IPS-18a (cell line): Measurements from ENCODE around the gene ARMCX1.
"Not testable (repeated sequence)": the region's sequence is repeated elsewhere in the genome, so short reads cannot be mapped to it uniquely, and the experiment has no call there.

ENCODE experiments used
- H3K27ac ChIP-seq: one replicate; pipeline ENCODE4 v1.5.1; 2013; ENCODE audit warnings: low read length
- H3K27me3 ChIP-seq: one replicate; pipeline ENCODE4 v1.6.1; 2013; ENCODE audit warnings: mild to moderate bottlenecking, low read length; ENCODE audit not compliant: control insufficient read depth, insufficient read depth
- H3K36me3 ChIP-seq: one replicate; pipeline ENCODE4 v1.6.1; 2013; ENCODE audit warnings: low read depth, low read length; ENCODE audit not compliant: control insufficient read depth
- H3K4me1 ChIP-seq: one replicate; pipeline ENCODE4 v1.6.1; 2013; ENCODE audit warnings: low read depth, low read length; ENCODE audit not compliant: control insufficient read depth
- H3K4me3 ChIP-seq: one replicate; pipeline ENCODE4 v1.5.1; 2013; ENCODE audit warnings: low read length
- H3K9ac ChIP-seq: one replicate; pipeline ENCODE4 v1.6.1; 2013; ENCODE audit warnings: mild to moderate bottlenecking, low read length, moderate library complexity
- H3K9me3 ChIP-seq: one replicate; pipeline ENCODE4 v1.6.1; 2013; ENCODE audit warnings: low read depth, low read length; ENCODE audit not compliant: control insufficient read depth

ARMCX1 gene

GRCh38 chrX:101550362-101550750, at the start of gene ARMCX1:
ARMCX1 (plus strand) TSS chrX:101550547; CDS start chrX:101552931, 2,384 bp downstream.
- Histone ChIP-seq H3K4me3 (peak within 1 kb of the TSS; percentile 73), H3K4me1 (no peaks in the 10 kb centered on the region), H3K27ac (no peak within 1 kb of the TSS), H3K27me3 (no peaks in the 10 kb centered on the region), H3K36me3 (no peaks in the 10 kb centered on the region), H3K9me3 (no peaks in the 10 kb centered on the region), H3K9ac (peak within 1 kb of the TSS; percentile 25)

GRCh38 chrX:101502929-101503328, 47.4 kb upstream of the ARMCX1 start:
- H3K36me3 ChIP-seq, H3K4me3 ChIP-seq, H3K9me3 ChIP-seq, H3K4me1 ChIP-seq, H3K27me3 ChIP-seq, H3K27ac ChIP-seq, H3K9ac ChIP-seq: not testable (repeated sequence)

GRCh38 chrX:101507372-101507771, 43.0 kb upstream of the ARMCX1 start:
- Histone ChIP-seq H3K9me3 (no peaks in the 10 kb centered on the region), H3K9ac (no peak overlapping the region), H3K27ac (no peak overlapping the region), H3K4me3 (no peak overlapping the region), H3K36me3 (no peaks in the 10 kb centered on the region), H3K27me3 (no peaks in the 10 kb centered on the region), H3K4me1 (no peaks in the 10 kb centered on the region)

- no peak overlapping the region for H3K9ac ChIP-seq
- no peaks in the 10 kb centered on the region for H3K27me3 ChIP-seq
- no peak overlapping the region for H3K27ac ChIP-seq
- H3K36me3 ChIP-seq, result no peaks in the 10 kb centered on the region
- H3K4me1 ChIP-seq, result no peaks in the 10 kb centered on the region
- no peaks in the 10 kb centered on the region for H3K9me3 ChIP-seq
- H3K4me3 ChIP-seq, result no peak overlapping the region
Observed at GRCh38 chrX:101507986-101508385, 42.4 kb upstream of the ARMCX1 start.

- Histone ChIP-seq H3K9ac (no peak overlapping the region), H3K27ac (no peak overlapping the region), H3K36me3 (no peaks in the 10 kb centered on the region), H3K9me3 (no peaks in the 10 kb centered on the region), H3K4me3 (no peak overlapping the region), H3K27me3 (no peaks in the 10 kb centered on the region), H3K4me1 (no peaks in the 10 kb centered on the region)
Observed at GRCh38 chrX:101530944-101531343, 19.4 kb upstream of the ARMCX1 start.

GRCh38 chrX:101539116-101539515, 11.2 kb upstream of the ARMCX1 start:
- H3K4me1 ChIP-seq, result no peaks in the 10 kb centered on the region
- no peak overlapping the region for H3K9ac ChIP-seq
- no peak overlapping the region for H3K4me3 ChIP-seq
- H3K36me3 ChIP-seq, result no peaks in the 10 kb centered on the region
- no peaks in the 10 kb centered on the region for H3K27me3 ChIP-seq
- H3K9me3 ChIP-seq, result peaks cover 3% of the 10 kb centered on the region
- no peak overlapping the region for H3K27ac ChIP-seq

GRCh38 chrX:101550751-101551379, 518 bp downstream of the ARMCX1 start:
- Histone ChIP-seq H3K9ac (peak overlapping the region; percentile 25), H3K9me3 (no peaks in the 10 kb centered on the region), H3K27ac (no peak overlapping the region)

GRCh38 chrX:101551380-101551767, 1.0 kb downstream of the ARMCX1 start:
- H3K27me3 ChIP-seq, result no peaks in the 10 kb centered on the region
- peak overlapping the region; percentile 25 for H3K9ac ChIP-seq
- no peaks in the 10 kb centered on the region for H3K36me3 ChIP-seq
- no peaks in the 10 kb centered on the region for H3K9me3 ChIP-seq
- no peaks in the 10 kb centered on the region for H3K4me1 ChIP-seq
- peak overlapping the region; percentile 73 for H3K4me3 ChIP-seq
- no peak overlapping the region for H3K27ac ChIP-seq

More at GRCh38 chrX:101550751-101551379, 518 bp downstream of the ARMCX1 start:
- Histone ChIP-seq H3K4me3 (peak overlapping the region; percentile 73), H3K27me3 (no peaks in the 10 kb centered on the region), H3K36me3 (no peaks in the 10 kb centered on the region), H3K4me1 (no peaks in the 10 kb centered on the region)

GRCh38 chrX:101552714-101553113, 2.4 kb downstream of the ARMCX1 start:
- H3K36me3 ChIP-seq, result no peaks in the 10 kb centered on the region
- H3K27ac ChIP-seq, result no peak overlapping the region
- H3K27me3 ChIP-seq, result no peaks in the 10 kb centered on the region
- no peak overlapping the region for H3K4me3 ChIP-seq
- H3K9me3 ChIP-seq, result no peaks in the 10 kb centered on the region
- no peak overlapping the region for H3K9ac ChIP-seq
- H3K4me1 ChIP-seq, result no peaks in the 10 kb centered on the region

GRCh38 chrX:101564651-101565050, 14.3 kb downstream of the ARMCX1 start:
- no peak overlapping the region for H3K4me3 ChIP-seq
- H3K36me3 ChIP-seq, result no peaks in the 10 kb centered on the region
- no peaks in the 10 kb centered on the region for H3K27me3 ChIP-seq
- H3K9me3 ChIP-seq, result no peaks in the 10 kb centered on the region
- no peak overlapping the region for H3K27ac ChIP-seq
- no peak overlapping the region for H3K9ac ChIP-seq
- H3K4me1 ChIP-seq, result no peaks in the 10 kb centered on the region

- H3K9me3 ChIP-seq, result no peaks in the 10 kb centered on the region
- no peaks in the 10 kb centered on the region for H3K27me3 ChIP-seq
- no peak overlapping the region for H3K9ac ChIP-seq
- no peaks in the 10 kb centered on the region for H3K36me3 ChIP-seq
- H3K4me3 ChIP-seq, result no peak overlapping the region
- no peaks in the 10 kb centered on the region for H3K4me1 ChIP-seq
- H3K27ac ChIP-seq, result no peak overlapping the region
Observed at GRCh38 chrX:101595739-101596419, 45.5 kb downstream of the ARMCX1 start.

- not testable (repeated sequence) for H3K9me3 ChIP-seq, H3K36me3 ChIP-seq, H3K27ac ChIP-seq, H3K27me3 ChIP-seq, H3K9ac ChIP-seq, H3K4me1 ChIP-seq, H3K4me3 ChIP-seq
Observed at GRCh38 chrX:101599592-101599991, 49.2 kb downstream of the ARMCX1 start.
